ENCODE results near the gene NFATC1.

Gene NFATC1

GRCh38 chr18:79451237-79452125 lies 55.8 kb downstream of the NFATC1 start:
- H3K79me2 ChIP-seq (ENCODE audit: insufficient read depth, low read length) = no peaks in the 10 kb centered on the region
- DNase-seq = no peak
- no peak overlapping the region for H2AFZ ChIP-seq (ENCODE audit: low read depth, low read length)
- H3K27ac ChIP-seq (ENCODE audit: low read length) = no peak overlapping the region
- H3K4me3 ChIP-seq (ENCODE audit: low read depth in 1 of 2, low read length in 2 of 2) = no peak overlapping the region
- H3K27me3 ChIP-seq (ENCODE audit: insufficient read depth, low read length, poor library complexity) = no peaks in the 10 kb centered on the region
- H3K9me3 ChIP-seq (ENCODE audit: insufficient read depth, low read length, severe bottlenecking) = no peaks in the 10 kb centered on the region
- H3K4me1 ChIP-seq (ENCODE audit: insufficient read depth, low read length) = no peaks in the 10 kb centered on the region
- TF ChIP-seq CTCF (IDR thresholded peaks at IDR 0.05; ENCODE audit: borderline replicate concordance, extremely low read depth, low read length, poor library complexity, severe bottlenecking) = no peak
- TF ChIP-seq EZH2 (IDR thresholded peaks at IDR 0.05; ENCODE audit: borderline replicate concordance, low read depth, low read length, severe bottlenecking) = no peak
- peaks cover 35% of the 10 kb centered on the region for H3K36me3 ChIP-seq (ENCODE audit: insufficient read depth, low read length)
- H3K9ac ChIP-seq (ENCODE audit: low read depth, low read length) = no peak overlapping the region
- no peak overlapping the region for H3K4me2 ChIP-seq (ENCODE audit: insufficient read depth, low read length)
- no peak for ATAC-seq (ENCODE audit: insufficient read depth, low read depth)
- H4K20me1 ChIP-seq (ENCODE audit: insufficient read depth, low read length) = peaks cover 19% of the 10 kb centered on the region

DNA sequence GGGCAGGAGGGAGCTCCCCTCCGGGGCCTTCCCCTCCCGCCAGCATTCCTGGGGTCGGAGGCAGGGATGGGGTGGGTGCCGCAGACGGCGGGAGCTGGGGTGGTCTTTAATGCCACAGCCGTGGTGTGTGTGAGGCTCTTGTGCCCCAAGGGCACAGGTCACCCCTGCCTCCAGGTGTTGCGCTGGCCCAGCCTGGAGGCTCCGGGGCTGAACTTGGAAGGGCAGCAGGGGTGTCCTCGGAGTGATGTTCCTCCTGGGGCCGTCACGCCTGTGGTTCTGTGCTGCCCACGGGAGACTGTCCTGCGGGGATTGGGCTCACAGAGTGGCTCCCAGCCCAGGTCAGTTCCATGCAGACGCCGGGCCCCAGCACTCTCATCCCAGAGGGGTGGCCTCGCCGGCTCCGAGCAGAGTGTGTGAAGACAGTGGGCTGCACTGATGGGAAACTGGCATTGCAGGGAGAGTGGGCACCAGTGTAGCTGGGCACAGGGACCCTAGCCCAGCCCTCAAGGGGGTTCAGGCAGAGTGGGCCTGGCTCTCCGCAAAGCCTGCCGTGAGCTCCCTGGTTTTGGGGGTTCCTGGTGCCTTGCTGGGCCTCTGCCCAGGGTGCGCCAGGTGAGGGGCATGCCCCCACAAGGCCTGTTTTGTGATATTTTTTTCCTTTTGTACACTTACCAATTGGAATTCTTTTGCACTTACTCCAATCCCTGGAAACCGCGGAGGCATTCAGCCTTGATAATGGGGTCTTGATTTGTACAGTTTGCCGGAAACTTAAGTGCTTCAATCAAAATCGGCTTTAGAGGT lies 56.7 kb downstream of the NFATC1 start:
- H3K4me1 ChIP-seq (ENCODE audit: insufficient read depth, low read length) = no peaks in the 10 kb centered on the region
- DNase-seq (no peak), ATAC-seq (ENCODE audit: insufficient read depth, low read depth) (no peak)
- no peaks in the 10 kb centered on the region for H3K9me3 ChIP-seq (ENCODE audit: insufficient read depth, low read length, severe bottlenecking)
- no peak overlapping the region for H3K27ac ChIP-seq (ENCODE audit: low read length)
- H3K27me3 ChIP-seq (ENCODE audit: insufficient read depth, low read length, poor library complexity) = no peaks in the 10 kb centered on the region
- no peak overlapping the region for H3K9ac ChIP-seq (ENCODE audit: low read depth, low read length)
- H2AFZ ChIP-seq (ENCODE audit: low read depth, low read length) = no peak overlapping the region
- peaks cover 35% of the 10 kb centered on the region for H3K36me3 ChIP-seq (ENCODE audit: insufficient read depth, low read length)
- TF ChIP-seq CTCF (IDR thresholded peaks at IDR 0.05; ENCODE audit: borderline replicate concordance, extremely low read depth, low read length, poor library complexity, severe bottlenecking) (no peak), EZH2 (IDR thresholded peaks at IDR 0.05; ENCODE audit: borderline replicate concordance, low read depth, low read length, severe bottlenecking) (no peak)
- H3K4me3 ChIP-seq (ENCODE audit: low read depth in 1 of 2, low read length in 2 of 2) = no peak overlapping the region
- no peaks in the 10 kb centered on the region for H3K79me2 ChIP-seq (ENCODE audit: insufficient read depth, low read length)
- no peak overlapping the region for H3K4me2 ChIP-seq (ENCODE audit: insufficient read depth, low read length)
- H4K20me1 ChIP-seq (ENCODE audit: insufficient read depth, low read length) = peaks cover 10% of the 10 kb centered on the region; the same call in 1 of the 2 replicates

GRCh38 chr18:79452991-79453645 lies 57.4 kb downstream of the NFATC1 start:
- DNase-seq (no peak), ATAC-seq (ENCODE audit: insufficient read depth, low read depth) (no peak)
- Histone ChIP-seq H3K9ac (ENCODE audit: low read depth, low read length) (no peak overlapping the region), H3K79me2 (ENCODE audit: insufficient read depth, low read length) (no peaks in the 10 kb centered on the region), H3K9me3 (ENCODE audit: insufficient read depth, low read length, severe bottlenecking) (no peaks in the 10 kb centered on the region), H3K27me3 (ENCODE audit: insufficient read depth, low read length, poor library complexity) (no peaks in the 10 kb centered on the region), H2AFZ (ENCODE audit: low read depth, low read length) (no peak overlapping the region), H3K36me3 (ENCODE audit: insufficient read depth, low read length) (peaks cover 35% of the 10 kb centered on the region), H3K4me3 (ENCODE audit: low read depth in 1 of 2, low read length in 2 of 2) (no peak overlapping the region), H3K4me2 (ENCODE audit: insufficient read depth, low read length) (no peak overlapping the region), H4K20me1 (ENCODE audit: insufficient read depth, low read length) (peaks cover 6% of the 10 kb centered on the region; the same call in 1 of the 2 replicates), H3K4me1 (ENCODE audit: insufficient read depth, low read length) (no peaks in the 10 kb centered on the region), H3K27ac (ENCODE audit: low read length) (no peak overlapping the region)
- no peak for TF ChIP-seq EZH2 (IDR thresholded peaks at IDR 0.05; ENCODE audit: borderline replicate concordance, low read depth, low read length, severe bottlenecking)
- no peak for TF ChIP-seq CTCF (IDR thresholded peaks at IDR 0.05; ENCODE audit: borderline replicate concordance, extremely low read depth, low read length, poor library complexity, severe bottlenecking)

All from DND-41 (cell line).